Activated naive CD8-positive, alpha-beta T cell treated with anti-CD3 and anti-CD28 coated beads, Interleukin-2, amount 50 U/mL, for 24 hours (primary cell): ENCODE results near the gene KMT2B.
A peak's percentile ranks its signal among the peaks of the same experiment; 100 is the strongest.

Source experiments
- ATAC-seq: fragments of 150-1000 bp; cut with Tn5 transposase; one replicate; pipeline ENCODE4 v1.10.0; 2021
- DNase-seq: peaks from one replicate; pipeline ENCODE4 v3.0.0; 2021
- H3K27ac Mint-ChIP-seq: one replicate; pipeline ENCODE4 v1.8.0; 2021; ENCODE audit warnings: mild to moderate bottlenecking, mixed read lengths
- H3K27me3 Mint-ChIP-seq: one replicate; pipeline ENCODE4 v1.8.0; 2021; ENCODE audit warnings: mixed read lengths
- H3K36me3 Mint-ChIP-seq: one replicate; pipeline ENCODE4 v1.8.0; 2021; ENCODE audit warnings: low read depth, mixed read lengths
- H3K4me1 Mint-ChIP-seq: one replicate; pipeline ENCODE4 v1.8.0; 2021; ENCODE audit warnings: mixed read lengths
- H3K4me3 Mint-ChIP-seq: one replicate; pipeline ENCODE4 v1.8.0; 2021; ENCODE audit warnings: mild to moderate bottlenecking, moderate library complexity, mixed read lengths
- H3K9me3 Mint-ChIP-seq: one replicate; pipeline ENCODE4 v1.8.0; 2021; ENCODE audit warnings: mixed read lengths

Gene KMT2B

DNA sequence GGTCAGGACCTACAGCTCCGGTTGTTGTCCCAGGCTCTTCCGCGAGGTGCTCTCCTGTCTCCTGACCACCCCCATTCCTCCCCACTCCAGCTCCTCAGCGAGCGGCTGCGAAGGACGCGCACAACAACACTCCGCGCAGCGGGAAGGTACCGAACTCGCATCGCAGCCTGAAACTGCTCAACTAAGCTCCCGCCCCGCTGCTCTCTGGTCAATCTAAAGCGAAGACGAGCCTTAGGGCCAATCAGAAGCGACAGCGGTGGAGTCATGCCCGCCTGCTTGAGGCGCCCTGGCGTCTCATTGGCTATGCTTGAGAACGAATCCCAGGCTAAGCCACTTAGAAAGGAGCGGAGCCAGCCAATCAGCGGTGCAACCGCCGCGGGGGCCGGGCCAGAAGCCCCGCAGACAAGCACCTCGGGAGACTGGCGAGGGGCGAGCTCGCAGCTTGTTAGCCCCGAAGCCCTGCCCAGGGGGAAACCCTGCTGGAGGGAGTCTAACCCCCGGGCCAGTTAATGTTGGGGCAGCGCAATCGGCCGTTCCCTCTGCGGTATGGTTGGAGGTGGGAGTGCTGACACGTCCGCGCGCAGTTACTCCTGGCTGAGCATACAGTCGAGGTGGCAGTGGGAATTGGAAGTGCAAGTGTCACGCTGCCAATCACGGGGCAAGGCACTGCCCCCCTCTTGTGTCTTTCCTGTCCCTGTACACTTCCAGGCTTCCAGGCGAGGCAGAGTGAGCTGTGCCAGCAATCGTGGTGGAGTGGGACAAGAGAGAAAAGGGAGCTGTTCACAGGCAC lies 15.4 kb upstream of the KMT2B start:
- H3K4me1 Mint-ChIP-seq, result peaks cover 22% of the 10 kb centered on the region
- peak overlapping the region; percentile 89 for H3K4me3 Mint-ChIP-seq
- peak; percentile 90 for DNase-seq
- H3K27me3 Mint-ChIP-seq, result peaks cover 2% of the 10 kb centered on the region
- H3K27ac Mint-ChIP-seq, result peak overlapping the region; percentile 94
- H3K9me3 Mint-ChIP-seq, result no peaks in the 10 kb centered on the region
- peak; percentile 100 for ATAC-seq
- peaks cover 2% of the 10 kb centered on the region for H3K36me3 Mint-ChIP-seq

DNA sequence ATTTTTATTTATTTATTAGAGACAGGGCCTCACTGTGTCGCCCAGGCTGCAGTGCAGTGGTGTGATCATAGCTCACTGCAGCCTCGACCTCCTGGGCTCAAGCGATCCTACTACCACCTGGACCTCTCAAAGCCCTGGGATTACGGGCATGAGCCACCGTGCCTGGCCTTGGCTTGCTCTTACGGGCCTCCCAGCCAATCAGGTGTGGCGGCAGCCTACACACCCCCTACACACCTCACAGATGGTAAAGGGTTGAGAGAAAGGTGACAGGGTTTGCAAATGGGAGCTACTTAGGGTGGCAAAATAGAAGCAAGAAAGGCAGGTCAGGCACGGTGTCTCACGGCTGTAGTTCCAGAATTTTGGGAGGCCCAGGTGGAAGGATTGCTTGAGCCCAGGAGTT lies 14.5 kb upstream of the KMT2B start:
- no peaks in the 10 kb centered on the region for H3K9me3 Mint-ChIP-seq
- H3K4me1 Mint-ChIP-seq, result peaks cover 19% of the 10 kb centered on the region
- no peak overlapping the region for H3K4me3 Mint-ChIP-seq
- H3K36me3 Mint-ChIP-seq, result peaks cover 2% of the 10 kb centered on the region
- no peak overlapping the region for H3K27ac Mint-ChIP-seq
- ATAC-seq, result no peak
- no peak for DNase-seq
- H3K27me3 Mint-ChIP-seq, result peaks cover 2% of the 10 kb centered on the region

DNA sequence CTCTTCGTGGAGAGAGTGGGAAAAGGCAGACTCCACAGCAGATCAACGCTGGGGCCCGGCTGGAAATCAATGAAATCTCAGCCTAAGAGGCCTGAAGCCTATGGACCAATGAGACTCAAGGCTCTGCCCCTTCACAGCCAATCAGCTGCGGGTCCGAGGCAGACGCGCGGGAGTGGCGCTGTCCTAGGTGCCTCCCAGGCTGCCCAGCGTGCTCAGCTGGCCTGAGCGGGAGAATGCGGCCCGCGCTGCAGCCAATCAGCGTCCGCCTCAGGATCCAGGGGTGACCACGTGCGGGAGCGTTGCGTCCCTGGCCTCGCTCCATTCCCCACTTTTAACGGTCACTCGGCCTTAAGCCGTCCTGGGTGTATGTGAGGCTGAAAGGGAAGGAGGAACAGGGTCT lies 13.6 kb upstream of the KMT2B start, which contains the start of gene ZBTB32:
Gene ZBTB32, plus strand, starts transcription at position 341 of the 400 bp plus-strand sequence. CDS start 10,069 bp downstream, outside the sequence.
- Mint-ChIP-seq H3K27me3 (peaks cover 2% of the 10 kb centered on the region), H3K36me3 (peaks cover 2% of the 10 kb centered on the region), H3K4me3 (no peak within 1 kb of the TSS), H3K4me1 (peaks cover 25% of the 10 kb centered on the region), H3K27ac (no peak within 1 kb of the TSS), H3K9me3 (no peaks in the 10 kb centered on the region)
- ATAC-seq, result no peak
- DNase-seq, result peak; percentile 41

DNA sequence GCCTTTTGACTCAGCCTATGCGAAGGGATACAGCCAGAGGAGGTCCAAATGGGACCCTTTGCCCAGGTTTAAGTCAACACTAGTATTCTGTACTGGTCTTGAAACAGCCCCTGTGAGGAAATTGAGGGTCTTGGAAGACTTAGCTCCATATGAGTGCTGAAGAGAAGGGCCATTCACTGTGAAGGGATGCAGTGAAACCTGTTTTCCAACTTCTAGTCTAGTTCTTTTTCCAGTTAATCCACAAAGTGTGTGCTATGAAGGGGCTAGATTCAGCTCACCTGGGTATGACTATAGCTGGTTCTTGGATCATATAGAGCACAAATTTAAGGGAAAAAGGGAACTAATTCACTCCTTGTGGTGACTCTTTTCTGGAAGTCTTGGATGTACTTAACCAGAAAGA lies 9.4 kb upstream of the KMT2B start:
- H3K36me3 Mint-ChIP-seq, result peaks cover 4% of the 10 kb centered on the region
- DNase-seq (no peak), ATAC-seq (no peak)
- H3K27me3 Mint-ChIP-seq, result no peaks in the 10 kb centered on the region
- H3K9me3 Mint-ChIP-seq, result peaks cover 4% of the 10 kb centered on the region
- peak overlapping the region; percentile 27 for H3K27ac Mint-ChIP-seq
- no peak overlapping the region for H3K4me3 Mint-ChIP-seq
- peaks cover 44% of the 10 kb centered on the region for H3K4me1 Mint-ChIP-seq

DNA sequence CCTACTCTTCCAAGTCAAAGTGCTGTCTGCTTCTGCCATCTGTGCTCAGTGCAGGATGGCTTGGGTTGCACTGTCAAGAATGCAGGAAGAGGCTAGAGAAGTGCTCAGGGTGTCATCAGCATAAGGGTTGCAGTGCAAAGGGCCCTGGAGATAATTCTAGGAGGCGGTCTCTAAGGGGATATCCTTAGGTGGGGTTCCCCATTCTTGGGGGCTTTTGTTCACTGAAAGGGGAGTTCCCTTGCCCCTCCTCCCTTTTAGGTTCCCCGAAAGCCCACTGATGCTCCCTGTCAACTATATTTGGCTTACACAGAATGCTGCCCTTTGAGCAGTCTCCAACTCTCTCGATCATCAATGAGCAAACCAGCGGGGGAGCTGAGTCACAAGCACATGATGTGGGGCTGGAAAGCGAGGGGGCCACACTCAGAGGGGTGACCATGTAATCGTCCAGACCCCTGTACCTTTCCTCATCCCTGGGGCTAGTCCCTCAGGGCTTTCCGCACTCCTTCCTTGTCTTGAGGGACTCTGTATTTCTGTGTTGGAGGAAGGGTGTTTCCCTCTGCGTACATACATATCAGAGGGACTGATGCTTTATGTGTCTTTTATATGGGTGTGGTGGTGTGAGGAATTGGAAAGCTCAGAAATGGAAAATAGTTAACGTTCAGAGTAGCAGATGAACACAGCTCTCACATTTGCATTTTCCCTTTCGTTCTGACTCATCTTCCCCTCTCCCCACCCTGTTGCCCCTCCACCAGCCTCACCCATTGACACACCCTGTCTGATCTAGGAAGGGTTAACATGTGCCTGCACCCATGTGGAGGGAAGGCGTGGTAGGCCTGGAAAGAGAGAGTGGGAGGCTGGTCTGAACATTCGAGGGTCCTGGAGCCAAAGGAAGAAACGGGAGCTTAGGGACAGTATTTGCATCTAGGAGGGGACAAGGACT lies 6.7 kb upstream of the KMT2B start:
- DNase-seq (peak; percentile 79), ATAC-seq (peak; percentile 62)
- Mint-ChIP-seq H3K27ac (peak overlapping the region; percentile 100), H3K36me3 (peaks cover 31% of the 10 kb centered on the region), H3K4me3 (peak overlapping the region; percentile 54), H3K27me3 (no peaks in the 10 kb centered on the region), H3K4me1 (peaks cover 45% of the 10 kb centered on the region), H3K9me3 (peaks cover 4% of the 10 kb centered on the region)

DNA sequence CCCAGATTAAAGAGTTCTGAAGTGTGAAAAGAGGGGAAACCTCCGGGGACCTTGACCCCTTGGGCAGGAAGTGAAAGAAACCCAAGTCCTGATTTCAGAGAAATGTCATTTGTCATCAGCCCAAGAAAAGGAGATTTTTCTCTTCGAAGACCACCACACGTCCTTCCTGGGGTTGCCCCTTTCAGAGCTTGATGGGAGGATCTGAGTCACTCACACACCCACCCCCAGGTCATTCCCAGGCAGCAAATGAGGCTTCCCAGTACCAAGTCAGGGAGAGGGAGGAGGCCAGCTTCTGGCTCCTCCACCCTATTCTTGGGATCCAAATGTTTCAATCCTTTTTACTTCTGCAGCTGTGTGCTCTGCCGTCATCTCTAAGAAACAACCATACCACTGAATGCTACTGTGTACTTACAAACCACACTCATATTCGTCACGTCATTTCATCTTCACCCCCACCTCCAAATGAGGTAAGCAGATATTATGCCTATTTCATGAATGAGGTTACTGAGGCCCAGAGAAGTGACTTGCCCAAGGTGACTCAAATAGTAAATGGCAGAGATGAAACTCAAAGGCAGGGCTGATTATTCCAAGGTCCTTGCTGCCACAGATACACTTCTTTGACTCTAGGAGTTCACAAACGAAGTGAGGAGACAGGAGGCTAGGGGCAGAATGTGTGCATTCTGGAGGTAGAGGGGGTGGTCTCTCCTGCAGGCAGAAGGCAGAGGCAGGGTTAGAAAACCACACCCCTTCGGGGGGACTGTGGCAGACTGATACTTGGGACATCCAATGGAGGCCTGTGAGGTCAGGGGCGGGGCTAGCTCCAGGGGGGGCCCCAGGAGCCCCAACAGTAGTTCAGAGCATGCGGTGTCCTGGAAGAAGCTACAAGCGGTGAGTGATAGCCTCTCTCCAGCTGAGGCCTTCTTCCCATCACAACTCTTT lies 5.0 kb upstream of the KMT2B start:
- Mint-ChIP-seq H3K9me3 (peaks cover 4% of the 10 kb centered on the region), H3K27me3 (no peaks in the 10 kb centered on the region), H3K4me1 (peaks cover 51% of the 10 kb centered on the region), H3K36me3 (peaks cover 42% of the 10 kb centered on the region), H3K4me3 (peak overlapping the region; percentile 98), H3K27ac (peak overlapping the region; percentile 100)
- ATAC-seq (peak; percentile 22), DNase-seq (peak; percentile 86)

DNA sequence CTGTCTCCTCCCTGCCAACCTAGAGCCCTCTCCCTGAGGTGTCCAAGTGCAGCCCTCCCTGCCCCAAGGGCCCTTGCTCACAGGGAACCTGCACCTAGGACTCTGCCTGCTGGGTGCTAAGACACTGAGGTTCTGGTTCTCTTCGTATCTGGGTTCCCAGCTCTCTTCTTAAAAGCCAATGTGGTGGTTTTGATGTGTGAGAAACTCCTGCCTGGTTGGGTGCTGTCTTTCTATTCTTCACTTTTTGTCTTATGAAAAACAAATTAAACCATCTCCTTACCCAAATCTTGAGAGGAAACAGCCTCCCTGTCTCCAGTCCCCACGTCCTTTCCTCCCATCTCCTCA lies 4.3 kb upstream of the KMT2B start:
- peaks cover 43% of the 10 kb centered on the region for H3K36me3 Mint-ChIP-seq
- no peak for DNase-seq
- H3K4me1 Mint-ChIP-seq, result peaks cover 49% of the 10 kb centered on the region
- H3K9me3 Mint-ChIP-seq, result peaks cover 4% of the 10 kb centered on the region
- peak overlapping the region; percentile 100 for H3K27ac Mint-ChIP-seq
- ATAC-seq, result no peak
- peak overlapping the region; percentile 98 for H3K4me3 Mint-ChIP-seq
- H3K27me3 Mint-ChIP-seq, result no peaks in the 10 kb centered on the region

DNA sequence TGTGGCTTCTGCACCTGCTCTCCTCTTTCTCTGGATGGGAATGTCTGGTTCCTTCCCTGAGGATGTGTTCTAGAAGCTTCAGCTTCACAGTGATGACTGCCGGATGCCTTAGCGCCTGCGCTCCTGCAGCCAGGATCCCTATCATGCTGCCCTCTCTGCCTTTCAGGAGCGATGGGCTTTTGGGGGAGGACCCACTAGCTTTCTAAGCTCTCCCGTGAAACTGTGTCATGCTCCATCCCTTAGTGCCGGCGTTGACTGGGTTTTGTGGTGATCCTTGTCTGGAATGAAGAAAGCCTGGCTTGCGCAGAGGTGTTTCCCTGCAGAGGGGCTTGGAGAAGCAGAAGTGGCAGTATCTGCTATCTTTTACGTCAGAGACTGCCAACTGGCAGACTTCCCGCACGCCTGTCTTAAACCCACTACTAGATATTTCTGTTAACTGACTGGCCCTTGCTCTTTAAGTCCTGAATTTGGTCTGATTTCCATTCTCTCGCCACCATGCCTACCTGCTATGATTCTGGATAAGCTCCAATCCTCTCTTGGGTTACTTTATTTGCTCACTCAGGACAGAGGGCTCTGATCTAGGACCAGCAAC lies 3.8 kb upstream of the KMT2B start:
- Mint-ChIP-seq H3K36me3 (peaks cover 47% of the 10 kb centered on the region), H3K4me1 (peaks cover 50% of the 10 kb centered on the region), H3K27ac (peak overlapping the region; percentile 100), H3K9me3 (peaks cover 4% of the 10 kb centered on the region), H3K27me3 (no peaks in the 10 kb centered on the region), H3K4me3 (peak overlapping the region; percentile 98)
- no peak for DNase-seq
- no peak for ATAC-seq

DNA sequence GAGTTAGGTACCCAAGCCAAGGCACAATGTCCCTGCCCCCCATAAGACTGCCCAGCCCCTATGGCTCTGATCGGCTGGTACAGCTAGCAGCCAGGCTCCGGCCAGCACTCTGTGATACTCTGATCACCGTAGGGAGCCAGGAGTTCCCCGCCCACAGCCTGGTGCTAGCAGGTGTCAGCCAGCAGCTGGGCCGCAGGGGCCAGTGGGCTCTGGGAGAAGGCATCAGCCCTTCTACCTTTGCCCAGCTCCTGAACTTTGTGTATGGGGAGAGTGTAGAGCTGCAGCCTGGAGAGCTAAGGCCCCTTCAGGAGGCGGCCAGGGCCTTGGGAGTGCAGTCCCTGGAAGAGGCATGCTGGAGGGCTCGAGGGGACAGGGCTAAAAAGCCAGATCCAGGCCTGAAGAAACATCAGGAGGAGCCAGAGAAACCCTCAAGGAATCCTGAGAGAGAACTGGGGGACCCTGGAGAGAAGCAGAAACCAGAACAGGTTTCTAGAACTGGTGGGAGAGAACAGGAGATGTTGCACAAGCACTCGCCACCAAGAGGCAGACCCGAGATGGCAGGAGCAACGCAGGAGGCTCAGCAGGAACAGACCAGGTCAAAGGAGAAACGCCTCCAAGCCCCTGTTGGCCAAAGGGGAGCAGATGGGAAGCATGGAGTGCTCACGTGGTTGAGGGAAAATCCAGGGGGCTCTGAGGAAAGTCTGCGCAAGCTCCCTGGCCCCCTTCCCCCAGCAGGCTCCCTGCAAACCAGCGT lies 3.0 kb upstream of the KMT2B start:
- Mint-ChIP-seq H3K9me3 (peaks cover 4% of the 10 kb centered on the region), H3K4me1 (peaks cover 50% of the 10 kb centered on the region), H3K36me3 (peaks cover 52% of the 10 kb centered on the region)

DNA sequence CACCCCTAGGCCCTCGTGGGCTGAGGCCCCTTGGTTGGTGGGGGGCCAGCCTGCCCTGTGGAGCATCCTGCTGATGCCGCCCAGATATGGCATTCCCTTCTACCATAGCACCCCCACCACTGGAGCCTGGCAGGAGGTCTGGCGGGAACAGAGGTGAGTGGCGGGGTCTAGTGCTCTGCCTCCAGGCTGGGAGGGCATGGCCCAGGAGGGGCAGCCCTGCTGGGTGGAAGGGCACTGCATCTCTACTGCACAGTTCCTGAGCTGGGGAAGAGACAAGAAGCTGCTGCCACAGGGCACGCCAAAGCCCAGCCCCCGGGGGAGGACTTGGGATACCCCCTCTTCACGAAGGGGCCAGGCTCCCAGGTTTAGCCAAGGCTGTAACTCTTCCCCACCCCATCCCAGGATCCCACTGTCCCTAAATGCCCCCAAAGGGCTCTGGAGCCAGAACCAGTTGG lies 2.4 kb upstream of the KMT2B start:
- H3K36me3 Mint-ChIP-seq, result peaks cover 55% of the 10 kb centered on the region
- peak overlapping the region; percentile 98 for H3K4me3 Mint-ChIP-seq
- H3K27ac Mint-ChIP-seq, result peak overlapping the region; percentile 100
- H3K4me1 Mint-ChIP-seq, result peaks cover 50% of the 10 kb centered on the region
- ATAC-seq (no peak), DNase-seq (peak; percentile 22)
- H3K9me3 Mint-ChIP-seq, result peaks cover 4% of the 10 kb centered on the region
- no peaks in the 10 kb centered on the region for H3K27me3 Mint-ChIP-seq

More for the DNA sequence above, 3.0 kb upstream of the KMT2B start:
- ATAC-seq (no peak), DNase-seq (peak; percentile 47)
- Mint-ChIP-seq H3K27ac (peak overlapping the region; percentile 100), H3K27me3 (no peaks in the 10 kb centered on the region), H3K4me3 (peak overlapping the region; percentile 98)

DNA sequence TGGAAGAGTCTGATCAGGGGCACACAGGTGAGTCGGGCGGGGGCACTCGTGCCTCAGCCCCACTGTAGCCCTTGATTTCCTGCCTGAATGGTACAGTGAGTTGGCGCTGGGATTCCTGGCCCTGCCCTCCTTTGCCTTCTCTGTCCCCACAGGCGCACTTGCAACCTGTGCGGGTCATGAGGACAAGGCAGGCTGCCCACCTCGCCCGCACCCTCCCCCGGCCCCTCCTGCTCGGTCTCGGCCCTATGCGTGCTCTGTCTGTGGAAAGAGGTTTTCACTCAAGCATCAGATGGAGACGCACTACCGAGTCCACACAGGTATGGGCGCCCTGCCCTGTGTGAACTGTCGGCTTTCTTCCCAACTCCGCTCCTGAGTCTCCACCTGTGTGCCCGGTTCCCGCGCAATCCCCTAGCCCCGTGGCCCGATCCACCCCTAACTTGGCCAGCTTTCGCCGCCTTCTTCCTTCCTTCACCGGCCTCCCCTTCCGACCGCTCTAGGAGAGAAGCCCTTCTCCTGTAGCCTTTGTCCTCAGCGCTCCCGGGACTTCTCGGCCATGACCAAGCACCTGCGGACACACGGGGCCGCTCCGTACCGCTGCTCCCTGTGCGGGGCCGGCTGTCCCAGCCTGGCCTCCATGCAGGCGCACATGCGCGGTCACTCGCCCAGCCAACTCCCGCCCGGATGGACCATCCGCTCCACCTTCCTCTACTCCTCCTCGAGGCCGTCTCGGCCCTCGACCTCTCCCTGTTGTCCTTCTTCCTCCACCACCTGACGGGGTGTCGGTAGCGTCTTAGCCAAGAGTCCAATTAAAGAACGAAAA lies 1.6 kb upstream of the KMT2B start:
- ATAC-seq (no peak), DNase-seq (peak; percentile 42)
- H3K27ac Mint-ChIP-seq, result peak overlapping the region; percentile 100
- H3K9me3 Mint-ChIP-seq, result peaks cover 4% of the 10 kb centered on the region
- H3K36me3 Mint-ChIP-seq, result peaks cover 55% of the 10 kb centered on the region
- H3K27me3 Mint-ChIP-seq, result no peaks in the 10 kb centered on the region
- peak overlapping the region; percentile 98 for H3K4me3 Mint-ChIP-seq
- H3K4me1 Mint-ChIP-seq, result peaks cover 42% of the 10 kb centered on the region

DNA sequence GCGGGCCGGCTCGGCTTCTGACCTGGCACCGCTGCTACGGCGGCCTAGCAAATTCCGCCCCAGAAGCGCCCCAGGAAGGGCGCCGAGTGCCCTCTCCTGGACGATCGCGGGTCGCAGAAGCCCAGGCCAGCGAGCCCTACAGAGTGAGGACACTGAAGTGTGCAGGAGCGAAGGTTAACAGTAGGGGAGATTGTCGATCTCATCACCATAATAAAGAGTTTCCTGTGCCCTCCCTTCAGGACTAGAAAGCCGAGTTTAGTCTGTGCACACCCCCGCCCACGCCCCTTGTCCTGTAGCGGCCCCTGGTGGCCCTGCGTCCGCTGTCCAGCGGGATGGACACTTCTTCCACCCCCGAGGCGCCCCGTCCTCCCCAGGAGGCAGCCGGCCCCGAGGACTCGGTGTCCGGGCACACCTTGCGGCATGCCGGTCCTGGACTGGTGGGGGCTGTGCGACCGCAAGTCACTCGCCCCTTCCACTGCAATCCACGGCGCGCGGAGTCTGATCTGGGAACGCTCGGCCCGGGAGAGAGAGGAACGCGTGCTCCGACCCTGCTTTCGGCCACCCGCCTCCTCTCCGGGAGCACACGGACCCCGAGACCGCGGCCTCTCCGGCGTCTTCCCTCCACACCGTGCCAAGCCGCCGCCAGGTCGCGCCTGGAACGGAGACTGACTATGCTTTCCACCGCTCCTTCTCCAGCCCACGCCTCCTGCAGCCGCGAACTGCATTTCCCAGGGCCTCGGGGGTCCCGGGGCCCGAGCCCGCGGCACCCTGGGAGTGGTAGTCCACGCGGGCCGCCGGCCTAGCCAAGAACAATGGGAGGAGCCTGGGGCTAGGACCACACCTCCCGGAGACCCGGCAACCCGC lies 770 bp upstream of the KMT2B start:
- no peaks in the 10 kb centered on the region for H3K27me3 Mint-ChIP-seq
- peak overlapping the region; percentile 98 for H3K4me3 Mint-ChIP-seq
- no peaks in the 10 kb centered on the region for H3K9me3 Mint-ChIP-seq
- peaks cover 56% of the 10 kb centered on the region for H3K36me3 Mint-ChIP-seq
- ATAC-seq, result peak; percentile 61
- peak; percentile 88 for DNase-seq
- H3K4me1 Mint-ChIP-seq, result peaks cover 36% of the 10 kb centered on the region
- H3K27ac Mint-ChIP-seq, result peak overlapping the region; percentile 100
